IPS-20b (cell line): ENCODE results near the gene ARFIP1.

Source experiments
- H3K27ac ChIP-seq: one replicate; pipeline ENCODE4 v1.5.1; 2013; ENCODE audit warnings: low read length
- H3K27me3 ChIP-seq: 2 replicates; pipeline ENCODE4 v1.6.1; 2013; ENCODE audit warnings: mild to moderate bottlenecking, low read length, inconsistent platforms; ENCODE audit not compliant: insufficient read depth
- H3K36me3 ChIP-seq: 2 replicates; pipeline ENCODE4 v1.6.1; 2013; ENCODE audit warnings: low read depth, mild to moderate bottlenecking, inconsistent platforms, low read length, moderate library complexity; ENCODE audit not compliant: insufficient read depth
- H3K4me1 ChIP-seq: 2 replicates; pipeline ENCODE4 v1.6.1; 2013; ENCODE audit warnings: mild to moderate bottlenecking, control low read depth, inconsistent platforms, low read length, moderate library complexity; ENCODE audit not compliant: insufficient read depth
- H3K4me3 ChIP-seq: 2 replicates; pipeline ENCODE4 v1.5.1; 2013; ENCODE audit warnings: mild to moderate bottlenecking, low read length, inconsistent platforms
- H3K9ac ChIP-seq: 2 replicates; pipeline ENCODE4 v1.6.1; 2013; ENCODE audit warnings: low read depth, mild to moderate bottlenecking, inconsistent platforms, low read length, moderate library complexity
- H3K9me3 ChIP-seq: 2 replicates; pipeline ENCODE4 v1.6.1; 2013; ENCODE audit warnings: mild to moderate bottlenecking, low read depth, low read length, inconsistent platforms; ENCODE audit not compliant: insufficient read depth

Gene ARFIP1

DNA sequence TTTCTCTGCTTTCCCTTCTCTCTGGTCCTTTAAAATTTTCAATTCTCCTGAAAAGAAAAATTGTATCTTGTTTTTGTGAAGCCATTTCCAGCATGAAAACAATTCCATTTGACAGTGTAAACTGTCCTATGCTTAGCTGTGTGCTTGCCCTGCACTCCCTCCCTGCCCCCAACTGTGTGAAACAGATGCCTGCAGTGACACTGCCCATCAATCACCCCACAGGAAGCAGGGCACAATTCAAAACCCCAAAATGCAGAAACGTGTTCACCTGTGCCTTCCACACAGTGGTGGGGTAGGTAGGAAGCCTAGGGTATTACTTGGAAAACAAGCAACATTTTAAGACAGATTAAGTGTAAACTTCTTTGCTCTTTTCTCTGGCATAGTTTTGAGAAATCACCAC, 150.1 kb downstream of the ARFIP1 start:
- Histone ChIP-seq H3K9me3 (no peaks in the 10 kb centered on the region), H3K36me3 (no peaks in the 10 kb centered on the region), H3K9ac (no peak overlapping the region), H3K27me3 (peaks cover 15% of the 10 kb centered on the region), H3K4me1 (peaks cover 36% of the 10 kb centered on the region), H3K27ac (no peak overlapping the region), H3K4me3 (peak overlapping the region; percentile 6; the same call in 1 of the 2 replicates)

GRCh38 chr4:152935143-152935542, 155.4 kb downstream of the ARFIP1 start:
- H3K36me3 ChIP-seq = no peaks in the 10 kb centered on the region
- H3K9me3 ChIP-seq = no peaks in the 10 kb centered on the region
- peak overlapping the region; percentile 72; the same call in 1 of the 2 replicates for H3K9ac ChIP-seq
- peak overlapping the region; percentile 27 for H3K27ac ChIP-seq
- peaks cover 55% of the 10 kb centered on the region for H3K27me3 ChIP-seq
- H3K4me3 ChIP-seq = peak overlapping the region; percentile 67
- H3K4me1 ChIP-seq = peaks cover 23% of the 10 kb centered on the region

DNA sequence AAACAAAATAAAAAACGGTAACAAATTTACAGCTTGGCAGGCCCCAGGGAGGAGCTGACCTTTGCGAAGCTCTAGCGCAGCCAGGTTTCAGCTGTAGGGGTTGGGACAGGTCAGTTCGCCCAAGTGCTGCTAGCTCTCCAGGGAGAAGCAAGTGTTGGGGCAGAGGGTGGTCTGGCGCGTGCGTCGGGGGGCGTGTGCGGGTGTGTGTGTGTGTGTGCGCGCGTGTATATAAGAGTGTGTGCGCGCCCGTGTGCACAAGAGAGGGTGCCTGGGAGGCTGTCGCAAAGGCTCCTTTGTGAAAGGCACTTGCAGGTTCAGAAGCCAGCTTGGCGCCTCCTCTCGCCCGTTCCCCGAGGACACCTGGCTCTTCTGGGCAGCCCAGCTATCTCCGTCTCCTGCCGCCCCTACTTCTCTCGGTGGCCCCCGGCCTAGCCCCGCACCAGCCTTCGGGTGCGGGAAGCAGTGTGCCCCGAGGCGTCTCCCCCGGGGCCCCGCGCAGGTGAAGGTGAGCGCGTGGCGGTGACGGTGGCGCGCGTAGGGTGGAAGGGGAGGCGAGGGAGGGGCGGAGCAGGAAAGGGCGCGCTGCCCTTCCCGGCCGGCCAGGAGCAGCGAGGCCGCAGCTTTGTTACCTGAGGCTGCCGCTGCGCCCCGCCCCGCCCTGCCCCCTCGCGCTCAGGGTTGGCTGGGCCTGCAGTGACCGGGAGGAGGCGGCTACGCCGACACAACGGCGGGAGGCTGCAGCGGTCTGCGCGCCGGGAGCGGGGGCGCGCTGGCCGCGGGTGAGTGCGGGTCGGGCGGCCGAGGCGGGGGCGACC, 156.1 kb downstream of the ARFIP1 start, which contains the start of gene FHDC1:
Gene FHDC1, plus strand, starts transcription at position 693 of the 815 bp plus-strand sequence. CDS start 6,735 bp downstream, outside the sequence.
- Histone ChIP-seq H3K36me3 (no peaks in the 10 kb centered on the region), H3K27me3 (peaks cover 57% of the 10 kb centered on the region), H3K4me1 (peaks cover 17% of the 10 kb centered on the region), H3K4me3 (peak within 1 kb of the TSS; percentile 67), H3K9me3 (no peaks in the 10 kb centered on the region), H3K9ac (peak within 1 kb of the TSS; percentile 80), H3K27ac (peak within 1 kb of the TSS; percentile 27)

- Histone ChIP-seq H3K27me3 (peaks cover 57% of the 10 kb centered on the region), H3K4me1 (peaks cover 16% of the 10 kb centered on the region), H3K27ac (no peak overlapping the region), H3K4me3 (peak overlapping the region; percentile 67), H3K9ac (peak overlapping the region; percentile 80; the same call in 1 of the 2 replicates), H3K36me3 (no peaks in the 10 kb centered on the region), H3K9me3 (no peaks in the 10 kb centered on the region)
Observed at GRCh38 chr4:152936446-152937335, 156.9 kb downstream of the ARFIP1 start.

DNA sequence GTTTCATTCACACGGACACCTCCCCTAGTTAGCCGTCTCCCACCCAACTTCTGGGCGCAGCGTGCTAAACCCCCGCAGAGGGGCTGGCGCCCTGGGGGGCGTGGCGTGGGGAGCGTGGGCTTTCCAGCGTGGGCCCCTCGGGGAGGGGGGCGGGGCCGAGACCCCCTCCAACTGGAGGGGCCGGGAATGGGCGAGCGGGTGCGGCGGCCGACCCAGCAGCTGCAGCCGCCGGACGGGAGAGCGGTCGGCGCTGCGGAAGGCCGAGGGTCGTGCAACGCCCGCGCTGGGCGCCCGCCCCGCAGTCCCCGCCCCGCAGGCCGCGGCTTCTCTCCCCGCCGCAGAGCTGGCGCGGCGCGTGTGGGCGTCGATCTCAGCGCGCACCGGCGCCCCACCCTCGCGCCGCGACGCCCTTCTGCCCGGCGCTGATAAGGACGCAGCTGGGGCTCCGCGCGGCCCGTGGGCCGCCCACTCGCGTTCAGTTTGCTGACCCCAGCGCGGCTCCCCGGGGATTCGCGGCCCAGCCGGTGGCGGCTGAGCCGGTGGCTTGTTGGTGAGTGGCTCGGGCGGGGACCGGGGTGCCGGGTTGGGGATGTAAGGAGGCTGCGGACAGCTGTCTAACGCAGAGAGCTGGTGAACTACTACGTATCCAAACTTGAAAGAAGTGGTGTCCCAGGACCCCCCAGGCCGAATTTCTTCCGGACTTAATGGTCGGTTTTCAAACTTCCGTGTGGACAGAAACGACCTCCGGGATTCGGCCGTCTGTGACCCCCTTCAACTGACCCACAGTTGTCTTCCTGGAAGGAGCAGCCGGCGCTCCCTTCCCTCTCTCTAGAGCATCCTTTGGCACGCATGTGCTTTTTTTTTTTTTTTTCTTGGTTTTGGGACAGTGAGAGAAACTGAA, 157.8 kb downstream of the ARFIP1 start:
- peak overlapping the region; percentile 80; the same call in 1 of the 2 replicates for H3K9ac ChIP-seq
- H3K36me3 ChIP-seq = no peaks in the 10 kb centered on the region
- no peak overlapping the region for H3K27ac ChIP-seq
- H3K4me1 ChIP-seq = peaks cover 18% of the 10 kb centered on the region
- H3K9me3 ChIP-seq = no peaks in the 10 kb centered on the region
- H3K4me3 ChIP-seq = peak overlapping the region; percentile 67
- H3K27me3 ChIP-seq = peaks cover 57% of the 10 kb centered on the region

DNA sequence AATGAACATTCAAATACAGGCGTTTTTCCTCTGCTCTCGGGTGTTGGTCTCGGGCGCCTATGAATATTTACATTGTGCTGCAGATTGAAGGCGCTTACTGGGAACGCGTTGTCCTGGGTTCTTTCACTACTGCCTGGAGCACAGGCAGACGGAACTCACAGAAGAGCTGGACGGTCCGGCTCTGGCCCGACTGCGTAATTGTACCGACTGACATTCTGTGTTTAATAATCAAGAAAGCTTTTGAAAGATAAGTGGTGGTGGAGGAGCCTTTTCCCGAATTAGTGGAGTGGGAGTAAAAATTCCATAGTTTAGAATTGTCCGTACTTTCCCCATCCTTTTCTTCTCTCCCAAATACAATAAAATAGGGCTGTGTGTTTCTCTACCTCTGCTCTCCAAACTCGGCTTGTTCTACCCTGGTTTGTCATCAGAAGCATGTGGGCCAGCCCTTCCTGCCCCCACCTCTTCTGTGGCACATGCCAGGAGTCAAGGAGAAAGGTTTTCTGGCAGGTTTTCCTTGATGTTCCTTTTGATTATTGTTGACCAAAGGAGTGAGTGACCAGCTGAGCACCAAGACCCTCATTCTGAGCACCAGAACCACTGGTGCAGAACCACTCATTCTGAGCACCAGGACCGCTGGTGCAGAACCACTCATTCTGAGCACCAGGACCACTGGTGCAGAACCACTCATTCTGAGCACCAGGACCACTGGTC, 158.6 kb downstream of the ARFIP1 start:
- H3K4me1 ChIP-seq = peaks cover 18% of the 10 kb centered on the region
- H3K4me3 ChIP-seq = peak overlapping the region; percentile 67
- H3K36me3 ChIP-seq = peaks cover 3% of the 10 kb centered on the region
- H3K27me3 ChIP-seq = peaks cover 57% of the 10 kb centered on the region
- H3K9me3 ChIP-seq = no peaks in the 10 kb centered on the region
- H3K9ac ChIP-seq = no peak overlapping the region; the same call in 1 of the 2 replicates
- no peak overlapping the region for H3K27ac ChIP-seq

- Histone ChIP-seq H3K9ac (no peak overlapping the region), H3K9me3 (no peaks in the 10 kb centered on the region), H3K27ac (no peak overlapping the region), H3K4me1 (peaks cover 17% of the 10 kb centered on the region), H3K36me3 (peaks cover 15% of the 10 kb centered on the region), H3K27me3 (peaks cover 45% of the 10 kb centered on the region), H3K4me3 (no peak overlapping the region)
Observed at GRCh38 chr4:152939621-152940020, 159.9 kb downstream of the ARFIP1 start.

DNA sequence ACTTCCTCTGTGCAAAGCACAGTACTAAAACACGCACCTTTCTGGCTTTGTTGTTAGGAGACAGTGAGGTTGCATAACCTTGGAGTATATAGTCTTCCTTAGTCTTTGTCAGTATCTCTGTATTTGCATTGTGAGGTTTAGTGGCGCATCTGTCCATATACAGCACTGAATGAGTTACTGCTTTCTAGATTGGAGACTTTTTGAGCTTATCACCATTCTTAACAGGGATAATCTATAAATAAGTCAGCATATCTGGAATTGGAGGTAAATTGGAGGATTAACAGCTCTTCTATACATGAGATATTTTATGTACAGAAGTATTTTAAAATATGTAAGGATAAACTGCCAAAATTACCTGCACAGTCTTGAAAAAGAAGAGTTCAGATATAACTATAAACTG, 160.7 kb downstream of the ARFIP1 start:
- H3K27me3 ChIP-seq = peaks cover 40% of the 10 kb centered on the region
- H3K9me3 ChIP-seq = no peaks in the 10 kb centered on the region
- H3K9ac ChIP-seq = no peak overlapping the region
- no peak overlapping the region for H3K27ac ChIP-seq
- H3K4me3 ChIP-seq = no peak overlapping the region
- peaks cover 21% of the 10 kb centered on the region for H3K36me3 ChIP-seq
- peaks cover 13% of the 10 kb centered on the region; the same call in 1 of the 2 replicates for H3K4me1 ChIP-seq

DNA sequence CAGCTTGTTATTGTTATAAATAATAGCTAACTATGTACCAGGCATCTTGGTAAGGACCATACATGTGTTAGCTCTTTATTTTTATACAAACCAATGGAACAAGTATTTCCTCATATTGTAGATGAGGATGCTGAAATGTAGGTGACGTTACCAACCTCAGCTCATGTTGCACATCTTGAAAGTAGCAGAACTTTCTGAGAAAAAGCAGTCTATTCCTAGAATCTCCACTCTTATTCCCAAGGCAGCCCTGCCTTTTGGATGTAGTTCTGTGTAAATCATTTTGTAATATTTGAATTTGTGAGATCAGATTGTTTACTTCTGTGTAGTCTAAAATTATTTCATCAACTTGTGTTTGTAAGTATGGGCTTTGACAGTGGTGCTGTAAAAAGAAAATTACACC, 161.7 kb downstream of the ARFIP1 start:
- peaks cover 40% of the 10 kb centered on the region for H3K27me3 ChIP-seq
- H3K4me1 ChIP-seq = peaks cover 13% of the 10 kb centered on the region; the same call in 1 of the 2 replicates
- peaks cover 31% of the 10 kb centered on the region for H3K36me3 ChIP-seq
- no peaks in the 10 kb centered on the region for H3K9me3 ChIP-seq
- no peak overlapping the region for H3K27ac ChIP-seq
- no peak overlapping the region for H3K9ac ChIP-seq
- H3K4me3 ChIP-seq = no peak overlapping the region

DNA sequence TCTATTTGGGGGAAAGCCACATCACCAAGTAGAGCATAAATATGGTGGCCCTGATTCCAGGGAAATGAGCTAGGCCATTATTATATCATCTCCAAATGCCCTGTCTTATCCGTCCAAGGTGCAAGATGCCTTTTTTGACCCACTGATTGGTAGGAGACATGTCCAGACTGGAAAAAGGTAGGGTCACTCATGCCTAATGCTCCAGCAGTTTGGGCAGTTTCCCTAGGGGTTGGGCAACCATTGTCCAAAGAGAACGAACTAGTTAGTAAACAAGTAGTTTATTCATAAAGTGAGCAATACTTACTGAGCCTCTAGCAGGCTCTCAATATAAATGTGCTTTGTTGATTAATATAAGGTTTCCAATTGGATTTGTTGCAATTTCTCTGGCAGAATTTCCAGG, 162.6 kb downstream of the ARFIP1 start:
- peaks cover 13% of the 10 kb centered on the region; the same call in 1 of the 2 replicates for H3K4me1 ChIP-seq
- no peaks in the 10 kb centered on the region for H3K9me3 ChIP-seq
- no peak overlapping the region for H3K4me3 ChIP-seq
- H3K27me3 ChIP-seq = peaks cover 30% of the 10 kb centered on the region
- no peak overlapping the region for H3K27ac ChIP-seq
- no peak overlapping the region for H3K9ac ChIP-seq
- H3K36me3 ChIP-seq = peaks cover 39% of the 10 kb centered on the region
